Natural killer cell (primary cell): ENCODE measurements around the gene NRXN3. TPM values are rescaled to one million over a fixed set of nuclear protein-coding genes. Genes with fewer than 3 reads are reported as not detected.

Experiments used
- ATAC-seq, 3 donors: fragments of 150-1000 bp in 2 of 3; fragments of 200-7000 bp in 1 of 3; cut with Tn5 transposase; 1 replicate in 1 of 3; 2 replicates in 2 of 3; pipeline ENCODE4 v1.10.0; 2021; ENCODE audit warnings: mild to moderate bottlenecking in 2 of 3, moderate library complexity in 2 of 3
- DNase-seq, 2 donors: peaks; one replicate each; pipeline versions ENCODE4 v3.0.0 to v3.0.0-alpha.2; 2013 to 2021; ENCODE audit warnings: mixed read lengths in 1 of 2
- H3K27ac ChIP-seq: one replicate; pipeline ENCODE4 v1.5.1; 2013; ENCODE audit warnings: mild to moderate bottlenecking, low read length
- H3K27me3 ChIP-seq: one replicate; pipeline ENCODE4 v1.6.1; 2013; ENCODE audit warnings: low read length; ENCODE audit not compliant: control insufficient read depth, insufficient read depth
- H3K36me3 ChIP-seq: one replicate; pipeline ENCODE4 v1.6.1; 2013; ENCODE audit warnings: low read length; ENCODE audit not compliant: control insufficient read depth, insufficient read depth
- H3K4me1 ChIP-seq: one replicate; pipeline ENCODE4 v1.6.1; 2013; ENCODE audit warnings: low read length; ENCODE audit not compliant: control insufficient read depth, insufficient read depth
- H3K4me3 ChIP-seq: one replicate; pipeline ENCODE4 v1.5.1; 2013; ENCODE audit warnings: low read length
- H3K9me3 ChIP-seq: one replicate; pipeline ENCODE4 v1.6.1; 2013; ENCODE audit warnings: low read length; ENCODE audit not compliant: control insufficient read depth, insufficient read depth
- H3K27ac Mint-ChIP-seq, 2 donors: one replicate each; pipeline ENCODE4 v1.8.0; 2022; ENCODE audit warnings: mild to moderate bottlenecking in 2 of 2, mixed read lengths in 2 of 2, moderate library complexity in 1 of 2
- H3K27me3 Mint-ChIP-seq, 2 donors: one replicate each; pipeline ENCODE4 v1.8.0; 2022; ENCODE audit warnings: low read depth in 2 of 2, mixed read lengths in 2 of 2
- H3K36me3 Mint-ChIP-seq: one replicate; pipeline ENCODE4 v1.8.0; 2022; ENCODE audit warnings: mixed read lengths
- H3K4me1 Mint-ChIP-seq, 2 donors: one replicate each; pipeline ENCODE4 v1.8.0; 2022; ENCODE audit warnings: mixed read lengths in 2 of 2
- H3K4me3 Mint-ChIP-seq: one replicate; pipeline ENCODE4 v1.8.0; 2022; ENCODE audit warnings: mild to moderate bottlenecking, moderate library complexity, mixed read lengths
- H3K9me3 Mint-ChIP-seq, 2 donors: one replicate each; pipeline ENCODE4 v1.8.0; 2022; ENCODE audit warnings: mixed read lengths in 2 of 2
- WGBS: methylation state at CpG from one replicate; pipeline ENCODE4 v1.1.7; 2013; ENCODE audit warnings: missing lambda C conversion rate; ENCODE audit not compliant: insufficient coverage; 5-methylcytosine and 5-hydroxymethylcytosine counted together
- intact Hi-C: fragments of 100-400 bp; cut with micrococcal nuclease; formaldehyde crosslinking; loops from one replicate; pipeline ENCODE4 v1.14.2; 2022
- total RNA-seq, 4 donors: library from RNA; stranded (reverse); fragments of 120-200 nt in 1 of 4; gene quantifications; one replicate each; pipeline versions ENCODE4 v1.2.3 to v1.2.4, GENCODE V29; 2013 to 2022
- TF ChIP-seq, protein P1 (sequence below): fragments of 200-600 bp; IDR thresholded peaks from one replicate; pipeline ENCODE4 v1.8.0; 2022; ENCODE audit warnings: antibody characterized with exemption

NRXN3 gene
- total RNA-seq, 3 donors from 2014 or later (not counting 1 experiment from before 2014, with no cell fraction given) = not detected

DNA sequence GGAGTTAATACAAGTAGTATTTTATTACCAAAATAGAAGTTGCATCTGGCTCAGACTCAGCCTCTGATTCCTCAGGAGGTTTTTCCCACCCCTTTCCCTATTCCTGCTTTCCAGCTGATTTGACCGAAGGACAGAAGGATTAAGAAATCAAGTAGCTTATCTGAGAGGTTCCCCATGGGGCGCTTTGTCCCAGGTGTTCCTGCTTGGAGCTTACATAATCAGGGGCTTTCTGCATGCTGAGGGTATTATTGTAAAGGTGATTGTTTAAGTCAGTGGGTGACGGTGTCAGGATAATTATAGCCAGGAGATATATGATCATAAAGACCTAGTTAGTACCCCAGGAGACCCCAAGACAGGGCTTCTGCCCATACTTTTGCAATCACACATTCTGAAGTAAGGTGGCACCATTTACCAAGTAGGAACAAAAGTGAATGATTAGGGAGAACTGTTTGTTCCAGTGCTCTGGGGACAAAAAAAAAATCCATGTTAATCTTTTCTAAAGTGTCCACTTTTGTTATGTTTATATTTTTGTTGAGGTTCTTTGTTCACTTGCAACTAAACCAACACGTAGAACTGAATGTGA is 921.3 kb downstream of the NRXN3 start:
- DNase-seq (no peak), ATAC-seq (no peak)
- Histone ChIP-seq H3K4me1 (no peaks in the 10 kb centered on the region), H3K9me3 (no peaks in the 10 kb centered on the region), H3K27ac (no peak overlapping the region), H3K4me3 (no peak overlapping the region), H3K36me3 (no peaks in the 10 kb centered on the region), H3K27me3 (no peaks in the 10 kb centered on the region)
- Mint-ChIP-seq H3K27ac (no peak overlapping the region), H3K4me3 (no peak overlapping the region), H3K27me3 (no peaks in the 10 kb centered on the region), H3K36me3 (no peaks in the 10 kb centered on the region), H3K9me3 (peaks cover 2 to 3% of the 10 kb centered on the region in 2 donors), H3K4me1 (no peaks in the 10 kb centered on the region)
- WGBS = 48% methylated on average over 3 of the region's 4 CpGs
- TF ChIP-seq, protein P1, sequence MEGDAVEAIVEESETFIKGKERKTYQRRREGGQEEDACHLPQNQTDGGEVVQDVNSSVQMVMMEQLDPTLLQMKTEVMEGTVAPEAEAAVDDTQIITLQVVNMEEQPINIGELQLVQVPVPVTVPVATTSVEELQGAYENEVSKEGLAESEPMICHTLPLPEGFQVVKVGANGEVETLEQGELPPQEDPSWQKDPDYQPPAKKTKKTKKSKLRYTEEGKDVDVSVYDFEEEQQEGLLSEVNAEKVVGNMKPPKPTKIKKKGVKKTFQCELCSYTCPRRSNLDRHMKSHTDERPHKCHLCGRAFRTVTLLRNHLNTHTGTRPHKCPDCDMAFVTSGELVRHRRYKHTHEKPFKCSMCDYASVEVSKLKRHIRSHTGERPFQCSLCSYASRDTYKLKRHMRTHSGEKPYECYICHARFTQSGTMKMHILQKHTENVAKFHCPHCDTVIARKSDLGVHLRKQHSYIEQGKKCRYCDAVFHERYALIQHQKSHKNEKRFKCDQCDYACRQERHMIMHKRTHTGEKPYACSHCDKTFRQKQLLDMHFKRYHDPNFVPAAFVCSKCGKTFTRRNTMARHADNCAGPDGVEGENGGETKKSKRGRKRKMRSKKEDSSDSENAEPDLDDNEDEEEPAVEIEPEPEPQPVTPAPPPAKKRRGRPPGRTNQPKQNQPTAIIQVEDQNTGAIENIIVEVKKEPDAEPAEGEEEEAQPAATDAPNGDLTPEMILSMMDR = no peak
- intact Hi-C loops = no loop called here

DNA sequence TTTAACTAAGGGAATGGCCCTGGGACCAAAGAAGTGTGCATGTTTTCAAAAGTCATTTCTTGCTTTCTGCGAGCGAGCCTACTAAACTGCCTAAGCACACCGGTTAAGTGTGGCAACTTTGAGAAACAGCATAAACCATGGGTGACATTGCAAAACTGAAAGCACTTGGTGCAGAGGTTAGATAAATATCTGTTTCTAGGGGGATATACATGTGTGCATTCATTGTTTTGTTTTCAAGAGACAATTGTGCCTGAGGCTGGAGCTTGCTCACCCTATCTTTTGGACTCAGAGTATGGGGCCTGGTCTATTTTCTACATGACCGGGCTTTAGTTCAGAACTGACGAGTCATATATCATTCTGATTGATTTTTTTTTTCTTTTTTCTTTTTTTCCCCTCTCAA is 923.4 kb downstream of the NRXN3 start:
- no peaks in the 10 kb centered on the region for H3K9me3 ChIP-seq
- 85% methylated on average over 4 of the region's 5 CpGs for WGBS
- H3K4me1 ChIP-seq = no peaks in the 10 kb centered on the region
- no peaks in the 10 kb centered on the region for H3K27me3 Mint-ChIP-seq
- no peak overlapping the region for H3K4me3 Mint-ChIP-seq
- H3K9me3 Mint-ChIP-seq = peaks cover 2 to 6% of the 10 kb centered on the region in 2 donors
- H3K27ac Mint-ChIP-seq = no peak overlapping the region
- DNase-seq (no peak), ATAC-seq (peak in 1 of 3 donors; percentile 44)
- no peak overlapping the region for H3K4me3 ChIP-seq
- no peaks in the 10 kb centered on the region for H3K4me1 Mint-ChIP-seq
- TF ChIP-seq, protein P1 = no peak
- H3K27ac ChIP-seq = no peak overlapping the region
- no peaks in the 10 kb centered on the region for H3K36me3 Mint-ChIP-seq
- no peaks in the 10 kb centered on the region for H3K27me3 ChIP-seq
- intact Hi-C loops = no loop called here
- H3K36me3 ChIP-seq = no peaks in the 10 kb centered on the region

DNA sequence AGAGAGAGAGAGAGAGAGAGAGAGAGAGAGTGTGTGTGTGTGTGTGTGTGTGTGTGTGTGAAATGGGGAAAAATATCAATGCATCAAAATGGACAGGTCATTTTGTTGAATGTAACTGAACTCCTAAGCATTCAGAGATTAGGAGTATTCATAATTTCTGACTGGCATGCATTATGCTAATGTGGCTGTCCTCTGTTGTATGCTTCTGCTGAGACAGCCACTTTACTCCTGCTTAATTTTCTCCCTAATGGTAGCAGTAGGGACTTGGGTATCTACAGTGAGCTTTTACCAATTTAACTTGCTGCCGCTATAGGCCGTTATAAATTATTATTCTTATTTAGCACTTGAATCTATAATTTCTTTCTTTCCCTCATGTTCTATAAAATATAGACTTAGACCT is 924.8 kb downstream of the NRXN3 start:
- Histone ChIP-seq H3K4me1 (no peaks in the 10 kb centered on the region), H3K4me3 (no peak overlapping the region), H3K36me3 (no peaks in the 10 kb centered on the region), H3K9me3 (no peaks in the 10 kb centered on the region), H3K27me3 (no peaks in the 10 kb centered on the region), H3K27ac (no peak overlapping the region)
- intact Hi-C loops = no loop called here
- WGBS = 68% methylated on average over 2 of the region's 2 CpGs
- DNase-seq = no peak
- Mint-ChIP-seq H3K27ac (no peak overlapping the region), H3K27me3 (no peaks in the 10 kb centered on the region), H3K36me3 (no peaks in the 10 kb centered on the region), H3K4me3 (no peak overlapping the region), H3K4me1 (no peaks in the 10 kb centered on the region), H3K9me3 (peaks cover 2 to 10% of the 10 kb centered on the region in 2 donors)
- ATAC-seq = no peak
- TF ChIP-seq, protein P1 = no peak

DNA sequence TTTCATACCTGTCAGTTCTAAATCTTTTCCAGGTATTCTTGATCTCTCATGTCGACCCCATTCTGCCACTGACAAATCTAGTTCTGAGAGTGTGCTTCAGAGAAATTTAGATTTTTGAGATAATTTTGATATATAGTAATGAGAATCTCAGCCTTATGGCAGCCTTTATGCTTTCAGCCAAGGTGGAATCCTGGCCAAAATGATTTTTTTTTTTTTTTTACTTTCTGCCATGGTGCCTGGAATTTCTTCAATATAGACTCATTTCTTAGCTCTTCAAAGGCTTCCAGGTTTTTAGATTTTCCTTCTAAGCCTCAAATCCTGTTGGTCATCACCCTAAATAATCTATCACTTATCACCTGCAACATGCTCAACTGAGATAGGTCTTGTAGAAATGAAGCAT is 926.6 kb downstream of the NRXN3 start:
- Histone ChIP-seq H3K36me3 (no peaks in the 10 kb centered on the region), H3K4me1 (no peaks in the 10 kb centered on the region), H3K9me3 (no peaks in the 10 kb centered on the region), H3K4me3 (no peak overlapping the region), H3K27me3 (no peaks in the 10 kb centered on the region), H3K27ac (no peak overlapping the region)
- 89% methylated on average over 1 of the region's 1 CpG for WGBS
- Mint-ChIP-seq H3K9me3 (peaks cover 2 to 10% of the 10 kb centered on the region in 2 donors), H3K27ac (no peak overlapping the region), H3K4me3 (no peak overlapping the region), H3K36me3 (no peaks in the 10 kb centered on the region), H3K4me1 (no peaks in the 10 kb centered on the region), H3K27me3 (no peaks in the 10 kb centered on the region)
- no peak for DNase-seq
- intact Hi-C loops = no loop called here
- no peak for ATAC-seq
- TF ChIP-seq, protein P1 = no peak
